Esophagus mucosa (tissue), 1 donor: Measurements from ENCODE around the gene BSND. TPM values are rescaled to one million over a fixed set of nuclear protein-coding genes. Genes with fewer than 3 reads are reported as not detected.

Experiments
- total RNA-seq: library from RNA; stranded (reverse); gene quantifications from one replicate; pipeline ENCODE4 v1.2.4, GENCODE V29; 2023
- donor health status: DM: yes; HTN: yes; CAD: no.

Gene BSND
- total RNA-seq, 1 donor from 2014 or later: not detected

Other genes with a start within 250 kb of the BSND start
- 2.8 TPM for gene PARS2, start 234.4 kb upstream of the BSND start, total RNA-seq
- 113 TPM for gene TTC22, start 197.6 kb upstream of the BSND start, total RNA-seq
- gene DHCR24, start 111.7 kb upstream of the BSND start, total RNA-seq: 530 TPM
- gene TMEM61, start 18.3 kb upstream of the BSND start, total RNA-seq: 1.4 TPM
- 18.3 TPM for gene PCSK9, start 40.6 kb downstream of the BSND start, total RNA-seq
- 21.8 TPM for gene USP24, start 216.4 kb downstream of the BSND start, total RNA-seq